ENCODE measurements around the gene NME7.

Gene NME7

DNA sequence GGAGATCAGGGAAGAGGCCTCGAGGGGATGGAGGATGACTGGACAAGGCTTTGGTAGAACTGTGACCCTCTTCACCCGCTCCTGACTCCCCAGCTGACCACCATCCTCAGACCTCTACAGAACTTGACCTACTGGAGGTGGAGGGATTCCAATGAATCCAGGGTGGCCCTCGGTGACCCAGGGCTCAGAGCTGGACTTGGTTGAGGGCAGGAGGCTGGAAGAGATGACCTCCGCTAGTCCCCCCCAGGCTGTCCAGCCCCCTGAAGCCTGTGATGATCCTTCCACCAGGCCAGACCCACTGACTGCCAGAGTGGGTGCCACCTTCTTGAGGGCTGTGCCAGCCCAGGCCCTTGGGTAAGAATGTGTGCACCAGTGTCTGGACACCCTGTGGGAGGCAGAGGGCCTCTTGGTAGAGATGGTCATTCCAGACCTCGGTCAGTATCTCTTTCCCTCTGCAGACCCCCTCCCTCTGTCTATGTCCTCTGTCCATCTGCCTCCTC, 216.2 kb downstream of the NME7 start:
- H3K27me3 Mint-ChIP-seq (ENCODE audit: low read depth), result no peaks in the 10 kb centered on the region
- H3K27ac Mint-ChIP-seq, result no peak overlapping the region
- no peaks in the 10 kb centered on the region for H3K9me3 Mint-ChIP-seq
- H3K4me1 Mint-ChIP-seq, result no peaks in the 10 kb centered on the region
- H3K4me3 Mint-ChIP-seq, result no peak overlapping the region
- TF ChIP-seq, protein P1, sequence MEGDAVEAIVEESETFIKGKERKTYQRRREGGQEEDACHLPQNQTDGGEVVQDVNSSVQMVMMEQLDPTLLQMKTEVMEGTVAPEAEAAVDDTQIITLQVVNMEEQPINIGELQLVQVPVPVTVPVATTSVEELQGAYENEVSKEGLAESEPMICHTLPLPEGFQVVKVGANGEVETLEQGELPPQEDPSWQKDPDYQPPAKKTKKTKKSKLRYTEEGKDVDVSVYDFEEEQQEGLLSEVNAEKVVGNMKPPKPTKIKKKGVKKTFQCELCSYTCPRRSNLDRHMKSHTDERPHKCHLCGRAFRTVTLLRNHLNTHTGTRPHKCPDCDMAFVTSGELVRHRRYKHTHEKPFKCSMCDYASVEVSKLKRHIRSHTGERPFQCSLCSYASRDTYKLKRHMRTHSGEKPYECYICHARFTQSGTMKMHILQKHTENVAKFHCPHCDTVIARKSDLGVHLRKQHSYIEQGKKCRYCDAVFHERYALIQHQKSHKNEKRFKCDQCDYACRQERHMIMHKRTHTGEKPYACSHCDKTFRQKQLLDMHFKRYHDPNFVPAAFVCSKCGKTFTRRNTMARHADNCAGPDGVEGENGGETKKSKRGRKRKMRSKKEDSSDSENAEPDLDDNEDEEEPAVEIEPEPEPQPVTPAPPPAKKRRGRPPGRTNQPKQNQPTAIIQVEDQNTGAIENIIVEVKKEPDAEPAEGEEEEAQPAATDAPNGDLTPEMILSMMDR (IDR thresholded peaks at IDR 0.05; ENCODE audit: unreplicated experiment in 3 of 3), result no peak
- H3K36me3 Mint-ChIP-seq (ENCODE audit: low read depth), result no peaks in the 10 kb centered on the region

DNA sequence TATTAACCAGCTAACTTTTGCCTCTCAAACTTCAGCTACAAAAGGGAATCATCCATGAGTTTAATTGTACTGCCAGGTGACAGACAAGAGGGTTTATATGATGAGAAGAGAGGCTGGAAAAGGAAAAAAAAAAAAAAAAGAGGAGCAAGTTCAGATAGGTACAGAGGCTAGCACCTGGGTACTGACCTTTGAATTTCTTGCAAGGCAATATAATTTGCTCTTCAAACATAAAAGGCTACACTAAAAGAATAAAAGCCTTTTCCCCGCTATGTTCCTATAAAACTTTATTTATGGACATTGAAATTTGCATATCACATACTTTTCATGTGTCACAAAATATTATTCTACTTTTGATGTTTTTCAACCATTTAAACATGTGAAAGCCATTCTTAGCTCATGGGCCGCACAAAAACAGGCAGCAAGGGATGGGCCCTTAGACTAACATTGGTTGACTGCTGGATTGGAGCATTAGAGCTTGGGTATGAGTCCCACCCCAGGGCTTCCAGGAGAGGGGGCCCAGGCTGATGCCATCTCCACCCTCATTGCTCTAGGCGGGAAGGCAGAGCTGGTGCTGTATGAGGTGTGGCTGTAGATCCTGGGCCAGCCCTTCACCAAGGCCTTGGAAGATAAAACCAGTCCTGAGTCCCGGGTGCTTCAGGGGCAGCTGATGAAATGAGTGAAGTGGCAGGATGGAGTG, 216.8 kb downstream of the NME7 start:
- Mint-ChIP-seq H3K27me3 (ENCODE audit: low read depth) (no peaks in the 10 kb centered on the region), H3K36me3 (ENCODE audit: low read depth) (no peaks in the 10 kb centered on the region), H3K4me3 (no peak overlapping the region), H3K4me1 (no peaks in the 10 kb centered on the region), H3K27ac (no peak overlapping the region), H3K9me3 (no peaks in the 10 kb centered on the region)
- TF ChIP-seq, protein P1 (IDR thresholded peaks at IDR 0.05; ENCODE audit: unreplicated experiment in 3 of 3), result no peak

DNA sequence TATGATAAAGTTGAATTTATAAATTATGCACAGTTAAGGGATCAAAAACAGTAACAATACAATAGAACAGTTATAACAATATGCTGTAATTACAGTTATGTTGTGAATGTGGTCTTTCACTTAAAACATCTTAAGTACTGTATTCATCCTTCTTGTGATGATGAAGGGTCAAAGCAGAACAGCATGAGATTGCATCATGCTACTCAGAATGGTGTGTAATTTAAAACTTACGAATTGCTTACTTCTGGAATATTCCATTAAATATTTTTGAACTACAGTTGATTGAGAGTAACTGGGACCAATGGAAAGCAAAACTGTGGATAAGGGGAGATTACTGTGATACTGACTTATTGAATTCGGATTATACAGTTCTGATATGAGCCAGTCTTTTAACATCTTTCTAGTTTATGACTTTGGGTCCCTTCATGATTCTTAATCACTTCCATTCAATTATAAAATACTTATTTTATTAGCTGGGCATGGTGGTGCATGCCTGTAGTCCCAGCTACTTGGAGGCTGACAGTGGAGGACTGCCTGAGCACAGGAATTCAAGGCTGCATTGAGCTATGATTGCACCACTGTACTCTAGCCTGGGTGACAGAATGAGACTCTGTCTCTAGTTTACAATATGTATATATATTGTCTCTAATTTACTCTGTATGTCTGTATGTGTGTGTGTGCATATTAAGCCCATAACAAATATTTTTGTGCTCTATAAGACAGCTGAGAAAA, 217.9 kb downstream of the NME7 start:
- H3K4me3 Mint-ChIP-seq, result no peak overlapping the region
- H3K4me1 Mint-ChIP-seq, result no peaks in the 10 kb centered on the region
- H3K27me3 Mint-ChIP-seq (ENCODE audit: low read depth), result no peaks in the 10 kb centered on the region
- TF ChIP-seq, protein P1 (IDR thresholded peaks at IDR 0.05; ENCODE audit: unreplicated experiment in 3 of 3), result no peak
- no peaks in the 10 kb centered on the region for H3K36me3 Mint-ChIP-seq (ENCODE audit: low read depth)
- H3K27ac Mint-ChIP-seq, result no peak overlapping the region
- no peaks in the 10 kb centered on the region for H3K9me3 Mint-ChIP-seq

DNA sequence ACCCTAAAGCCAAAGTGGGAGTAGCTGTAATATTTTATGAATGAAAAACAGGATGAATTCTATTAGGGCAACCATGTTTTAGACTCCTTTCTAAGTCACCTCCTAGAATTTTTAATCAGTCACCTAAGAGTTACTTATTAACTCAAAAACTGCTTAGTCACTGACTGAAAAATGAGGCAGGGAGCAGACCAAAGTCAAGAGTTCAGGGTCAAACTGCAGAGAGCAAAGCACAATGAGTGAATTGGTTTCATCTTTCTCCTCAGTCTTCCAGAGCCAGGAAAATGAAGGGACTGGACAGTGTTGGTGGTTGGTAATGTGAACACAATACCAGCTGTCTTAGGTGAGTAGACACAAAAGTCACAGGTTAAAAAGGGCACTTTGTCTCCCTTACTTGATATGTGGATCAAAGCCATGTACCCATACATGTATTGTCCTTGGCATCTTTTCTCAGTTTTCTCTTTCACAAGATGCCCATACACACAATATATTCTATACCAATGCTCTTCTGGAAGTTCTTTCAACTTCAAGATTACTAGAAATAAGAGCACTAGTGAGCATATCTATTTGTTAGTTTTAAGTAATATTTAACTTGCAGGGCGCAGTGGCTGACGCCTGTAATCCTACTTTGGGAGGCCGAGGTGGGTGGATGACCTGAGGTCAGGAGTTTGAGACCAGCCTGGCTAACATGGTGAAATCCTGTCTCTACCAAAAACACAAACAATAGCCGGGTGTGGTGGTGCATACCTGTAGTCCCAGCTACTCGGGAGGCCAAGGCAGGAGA, 218.9 kb downstream of the NME7 start:
- Mint-ChIP-seq H3K9me3 (no peaks in the 10 kb centered on the region), H3K4me1 (no peaks in the 10 kb centered on the region), H3K27ac (peak overlapping the region; percentile 57 to 92 (median 70)), H3K36me3 (ENCODE audit: low read depth) (no peaks in the 10 kb centered on the region), H3K4me3 (no peak overlapping the region), H3K27me3 (ENCODE audit: low read depth) (no peaks in the 10 kb centered on the region)
- TF ChIP-seq, protein P1 (IDR thresholded peaks at IDR 0.05; ENCODE audit: unreplicated experiment in 3 of 3), result no peak

DNA sequence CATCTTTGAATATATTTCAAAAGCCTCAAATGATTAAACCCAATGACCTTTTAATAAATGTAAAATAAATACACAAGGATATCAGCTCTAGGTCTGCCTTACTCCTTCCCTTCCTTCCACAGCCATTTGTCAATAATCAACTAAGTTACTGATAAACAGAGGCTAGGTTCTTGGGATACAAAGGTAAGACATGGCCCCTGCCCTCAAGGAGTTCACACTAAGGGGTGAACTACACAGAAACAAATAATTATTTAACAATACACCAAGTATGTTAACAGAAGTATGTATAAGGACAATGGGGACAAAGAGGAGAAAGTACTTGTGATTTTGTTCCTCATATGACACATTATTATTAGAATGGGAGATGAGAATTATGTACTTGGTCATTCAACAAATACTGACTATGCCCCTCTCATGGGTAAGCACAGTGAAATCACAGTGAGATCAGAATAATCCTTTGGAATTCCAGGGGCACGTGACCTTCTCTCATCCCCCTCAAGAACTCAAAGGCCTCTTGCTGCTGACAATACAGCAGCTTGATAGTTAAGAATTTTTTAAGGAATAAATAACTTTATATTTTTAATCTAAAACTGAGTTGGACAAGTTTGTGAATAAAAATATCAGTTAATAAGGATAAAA, 220.9 kb downstream of the NME7 start:
- H3K27ac Mint-ChIP-seq, result peak overlapping the region in 1 of 3 experiments; percentile 79
- no peaks in the 10 kb centered on the region for H3K36me3 Mint-ChIP-seq (ENCODE audit: low read depth)
- TF ChIP-seq, protein P1 (IDR thresholded peaks at IDR 0.05; ENCODE audit: unreplicated experiment in 3 of 3), result no peak
- H3K9me3 Mint-ChIP-seq, result no peaks in the 10 kb centered on the region
- no peaks in the 10 kb centered on the region for H3K4me1 Mint-ChIP-seq
- no peaks in the 10 kb centered on the region for H3K27me3 Mint-ChIP-seq (ENCODE audit: low read depth)
- H3K4me3 Mint-ChIP-seq, result no peak overlapping the region
